ENCODE measurements around the gene P3H1.
"Not testable (repeated sequence)": the region's sequence is repeated elsewhere in the genome, so short reads cannot be mapped to it uniquely, and the experiment has no call there.

Gene P3H1

GRCh38 chr1:42721926-42722325, 44.9 kb downstream of the P3H1 start:
- no peak for DNase-seq
- Histone ChIP-seq H3K27me3 (no peaks in the 10 kb centered on the region), H3K4me3 (ENCODE audit: low read depth, low read length) (no peak overlapping the region), H3K9me3 (no peaks in the 10 kb centered on the region), H3K36me3 (no peaks in the 10 kb centered on the region), H3K4me1 (no peaks in the 10 kb centered on the region)
- TF ChIP-seq CTCF (IDR thresholded peaks at IDR 0.05; ENCODE audit: low read depth, low read length), result no peak

- no peak for DNase-seq
- Histone ChIP-seq H3K27me3 (no peaks in the 10 kb centered on the region), H3K4me1 (no peaks in the 10 kb centered on the region), H3K36me3 (no peaks in the 10 kb centered on the region), H3K9me3 (no peaks in the 10 kb centered on the region), H3K4me3 (ENCODE audit: low read depth, low read length) (no peak overlapping the region)
- TF ChIP-seq CTCF (IDR thresholded peaks at IDR 0.05; ENCODE audit: low read depth, low read length), result no peak
Observed at GRCh38 chr1:42720868-42721267, 46.0 kb downstream of the P3H1 start.

- DNase-seq, result not testable (repeated sequence)
Observed at GRCh38 chr1:42714441-42714840, 52.4 kb downstream of the P3H1 start.

GRCh38 chr1:42713293-42713692, 53.5 kb downstream of the P3H1 start:
- no peaks in the 10 kb centered on the region for H3K9me3 ChIP-seq
- DNase-seq, result no peak
- no peak overlapping the region for H3K4me3 ChIP-seq (ENCODE audit: low read depth, low read length)
- TF ChIP-seq CTCF (IDR thresholded peaks at IDR 0.05; ENCODE audit: low read depth, low read length), result no peak
- no peaks in the 10 kb centered on the region for H3K4me1 ChIP-seq
- H3K27me3 ChIP-seq, result no peaks in the 10 kb centered on the region
- H3K36me3 ChIP-seq, result peaks cover 5% of the 10 kb centered on the region

More at GRCh38 chr1:42714441-42714840, 52.4 kb downstream of the P3H1 start:
- not testable (repeated sequence) for H3K4me3 ChIP-seq (ENCODE audit: low read depth, low read length); H3K36me3 ChIP-seq; H3K4me1 ChIP-seq; H3K27me3 ChIP-seq; H3K9me3 ChIP-seq

- not testable (repeated sequence) for H3K4me3 ChIP-seq (ENCODE audit: low read depth, low read length); H3K27me3 ChIP-seq; H3K36me3 ChIP-seq; H3K9me3 ChIP-seq; DNase-seq; H3K4me1 ChIP-seq
Observed at GRCh38 chr1:42712808-42713207, 54.0 kb downstream of the P3H1 start.

- no peak for DNase-seq
- Histone ChIP-seq H3K9me3 (no peaks in the 10 kb centered on the region), H3K36me3 (peaks cover 55% of the 10 kb centered on the region), H3K4me1 (no peaks in the 10 kb centered on the region), H3K27me3 (no peaks in the 10 kb centered on the region), H3K4me3 (ENCODE audit: low read depth, low read length) (no peak overlapping the region)
- TF ChIP-seq CTCF (IDR thresholded peaks at IDR 0.05; ENCODE audit: low read depth, low read length), result no peak
Observed at GRCh38 chr1:42703888-42704464, 62.9 kb downstream of the P3H1 start.

GRCh38 chr1:42700006-42700405, 66.8 kb downstream of the P3H1 start:
- no peak for DNase-seq
- TF ChIP-seq CTCF (IDR thresholded peaks at IDR 0.05; ENCODE audit: low read depth, low read length), result no peak
- Histone ChIP-seq H3K36me3 (peaks cover 86% of the 10 kb centered on the region), H3K27me3 (no peaks in the 10 kb centered on the region), H3K4me1 (no peaks in the 10 kb centered on the region), H3K9me3 (no peaks in the 10 kb centered on the region), H3K4me3 (ENCODE audit: low read depth, low read length) (no peak overlapping the region)
